H9 (cell line): ENCODE data around the gene FN1. TPM values are rescaled to one million over a fixed set of nuclear protein-coding genes. Genes with fewer than 3 reads are reported as not detected.

Experiments used
- DNase-seq: peaks from one replicate; pipeline ENCODE4 v3.0.0-alpha.2; 2017
- H2AFZ ChIP-seq: one replicate; pipeline ENCODE4 v1.6.1; 2013; ENCODE audit warnings: mild to moderate bottlenecking, low read length, control low read depth, moderate library complexity
- H2AK5ac ChIP-seq: 2 replicates; pipeline ENCODE4 v1.6.1; 2013; ENCODE audit warnings: low read length, control low read depth, mixed read lengths; ENCODE audit not compliant: insufficient read length
- H2BK120ac ChIP-seq: one replicate; pipeline ENCODE4 v1.6.1; 2013; ENCODE audit warnings: low read depth, mild to moderate bottlenecking, low read length, control low read depth, inconsistent platforms; ENCODE audit not compliant: poor library complexity, severe bottlenecking
- H2BK12ac ChIP-seq: 2 replicates; pipeline ENCODE4 v1.6.1; 2013; ENCODE audit warnings: low read length, control low read depth, mixed read lengths, low read depth; ENCODE audit not compliant: insufficient read length
- H2BK15ac ChIP-seq: 2 replicates; pipeline ENCODE4 v1.6.1; 2013; ENCODE audit warnings: low read depth, low read length, control low read depth
- H2BK20ac ChIP-seq: one replicate; pipeline ENCODE4 v1.6.1; 2013; ENCODE audit warnings: low read depth, mild to moderate bottlenecking, low read length, control low read depth, inconsistent platforms; ENCODE audit not compliant: poor library complexity, severe bottlenecking
- H2BK5ac ChIP-seq: 2 replicates; pipeline ENCODE4 v1.6.1; 2013; ENCODE audit warnings: low read length, control low read depth, mixed read lengths; ENCODE audit not compliant: insufficient read length
- H3K14ac ChIP-seq: 2 replicates; pipeline ENCODE4 v1.6.1; 2013; ENCODE audit warnings: low read length, control low read depth; ENCODE audit not compliant: insufficient read depth
- H3K18ac ChIP-seq: 2 replicates; pipeline ENCODE4 v1.6.1; 2013; ENCODE audit warnings: low read depth, mild to moderate bottlenecking, mixed read lengths, low read length, control low read depth; ENCODE audit not compliant: insufficient read length
- H3K23ac ChIP-seq: 2 replicates; pipeline ENCODE4 v1.6.1; 2013; ENCODE audit warnings: low read length, control low read depth, mixed read lengths, low read depth; ENCODE audit not compliant: insufficient read length
- H3K23me2 ChIP-seq: 2 replicates; pipeline ENCODE4 v1.6.1; 2013; ENCODE audit warnings: low read depth, mild to moderate bottlenecking, mixed read lengths, low read length, control low read depth; ENCODE audit not compliant: insufficient read length, poor library complexity, severe bottlenecking
- H3K27ac ChIP-seq: 2 replicates; pipeline ENCODE4 v1.5.1; 2013; ENCODE audit warnings: low read length, control low read depth, mixed read lengths, low read depth; ENCODE audit not compliant: insufficient read length
- H3K27me3 ChIP-seq: 2 replicates; pipeline ENCODE4 v1.6.1; 2013; ENCODE audit warnings: low read length, control low read depth, inconsistent platforms; ENCODE audit not compliant: insufficient read depth
- H3K4ac ChIP-seq: 2 replicates; pipeline ENCODE4 v1.6.1; 2013; ENCODE audit warnings: low read depth, mild to moderate bottlenecking, control low read depth, inconsistent platforms, low read length, moderate library complexity
- H3K4me1 ChIP-seq: 2 replicates; pipeline ENCODE4 v1.6.1; 2013; ENCODE audit warnings: low read length, control low read depth, inconsistent platforms; ENCODE audit not compliant: insufficient read depth
- H3K4me2 ChIP-seq: 2 replicates; pipeline ENCODE4 v1.6.1; 2013; ENCODE audit warnings: low read length, control low read depth, mixed read lengths; ENCODE audit not compliant: insufficient read length, insufficient read depth
- H3K56ac ChIP-seq: 2 replicates; pipeline ENCODE4 v1.6.1; 2013; ENCODE audit warnings: low read depth, mild to moderate bottlenecking, mixed read lengths, low read length, control low read depth; ENCODE audit not compliant: insufficient read length
- H3K79me1 ChIP-seq: 2 replicates; pipeline ENCODE4 v1.6.1; 2013; ENCODE audit warnings: low read depth, mild to moderate bottlenecking, moderate library complexity, low read length, control low read depth, inconsistent platforms; ENCODE audit not compliant: insufficient read depth, poor library complexity, severe bottlenecking
- H3K79me2 ChIP-seq: 2 replicates; pipeline ENCODE4 v1.6.1; 2013; ENCODE audit warnings: low read length, control low read depth, inconsistent platforms; ENCODE audit not compliant: insufficient read depth
- H3K9ac ChIP-seq: 2 replicates; pipeline ENCODE4 v1.6.1; 2013; ENCODE audit warnings: low read length, control low read depth, mixed read lengths; ENCODE audit not compliant: insufficient read length; ENCODE audit errors: extremely low read depth
- H3K9me3 ChIP-seq: one replicate; pipeline ENCODE4 v1.6.1; 2013; ENCODE audit warnings: low read depth, low read length, inconsistent platforms; ENCODE audit not compliant: control insufficient read depth
- H3T11ph ChIP-seq: one replicate; pipeline ENCODE4 v1.6.1; 2013; ENCODE audit warnings: mild to moderate bottlenecking, low read length, control low read depth, inconsistent platforms
- H4K20me1 ChIP-seq: one replicate; pipeline ENCODE4 v1.6.1; 2013; ENCODE audit not compliant: control insufficient read depth, insufficient read length, insufficient read depth
- H4K5ac ChIP-seq: 2 replicates; pipeline ENCODE4 v1.6.1; 2013; ENCODE audit warnings: low read depth, mild to moderate bottlenecking, mixed read lengths, low read length, control low read depth; ENCODE audit not compliant: insufficient read length
- H4K8ac ChIP-seq: replicated peaks from 2 replicates; pipeline ENCODE4 v1.6.1; 2013; ENCODE audit warnings: low read length, control low read depth, mixed read lengths, low read depth; ENCODE audit not compliant: insufficient read length
- H4K91ac ChIP-seq: 2 replicates; pipeline ENCODE4 v1.6.1; 2013; ENCODE audit warnings: low read depth, mild to moderate bottlenecking, moderate library complexity, mixed read lengths, low read length, control low read depth; ENCODE audit not compliant: insufficient read length
- H3K27ac Mint-ChIP-seq, 3 experiments: 2 replicates in 2 of 3; 3 replicates in 1 of 3; pipeline ENCODE4 v1.8.0; 2020 to 2021; ENCODE audit warnings: mixed read lengths in 3 of 3, mild to moderate bottlenecking in 1 of 3, moderate library complexity in 1 of 3
- H3K27me3 Mint-ChIP-seq: 2 replicates; pipeline ENCODE4 v1.8.0; 2021; ENCODE audit warnings: low read depth, mild to moderate bottlenecking, moderate library complexity, mixed read lengths
- H3K36me3 Mint-ChIP-seq, 3 experiments: 2 replicates in 2 of 3; 3 replicates in 1 of 3; pipeline ENCODE4 v1.8.0; 2020 to 2021; ENCODE audit warnings: low read depth in 3 of 3, mixed read lengths in 3 of 3; ENCODE audit not compliant: insufficient read depth in 1 of 3
- H3K4me1 Mint-ChIP-seq, 2 experiments: 2 replicates each; pipeline ENCODE4 v1.8.0; 2020; ENCODE audit warnings: mixed read lengths in 2 of 2
- H3K4me3 Mint-ChIP-seq, 2 experiments: 2 replicates in 1 of 2; 3 replicates in 1 of 2; pipeline ENCODE4 v1.8.0; 2020 to 2021; ENCODE audit warnings: mild to moderate bottlenecking in 2 of 2, mixed read lengths in 2 of 2, moderate library complexity in 1 of 2
- H3K9me3 Mint-ChIP-seq, 2 experiments: 2 replicates in 1 of 2; 3 replicates in 1 of 2; pipeline ENCODE4 v1.8.0; 2020; ENCODE audit warnings: mild to moderate bottlenecking in 2 of 2, mixed read lengths in 2 of 2, moderate library complexity in 1 of 2
- CTCF ChIP-seq: fragments of 200-600 bp; sonication (generic); conservative IDR thresholded peaks from 3 replicates; pipeline ENCODE4 v1.8.0; 2021; ENCODE audit warnings: antibody characterized with exemption, mild to moderate bottlenecking
- WGBS: extraction: QIAGEN DNeasy Blood & Tissue Kit; methylation state at CpG from one replicate; pipeline ENCODE4 v1.1.7; 2013; ENCODE audit warnings: missing lambda C conversion rate, low lambda C conversion rate, mixed read lengths; ENCODE audit not compliant: insufficient read length; ENCODE audit errors: extremely low coverage; 5-methylcytosine and 5-hydroxymethylcytosine counted together
- total RNA-seq: library from RNA; stranded (reverse); gene quantifications from 2 replicates; pipeline ENCODE4 v1.2.1, GENCODE V29; 2021

The FN1 gene
- total RNA-seq, 1 experiment from 2014 or later = 56.0 TPM

DNA sequence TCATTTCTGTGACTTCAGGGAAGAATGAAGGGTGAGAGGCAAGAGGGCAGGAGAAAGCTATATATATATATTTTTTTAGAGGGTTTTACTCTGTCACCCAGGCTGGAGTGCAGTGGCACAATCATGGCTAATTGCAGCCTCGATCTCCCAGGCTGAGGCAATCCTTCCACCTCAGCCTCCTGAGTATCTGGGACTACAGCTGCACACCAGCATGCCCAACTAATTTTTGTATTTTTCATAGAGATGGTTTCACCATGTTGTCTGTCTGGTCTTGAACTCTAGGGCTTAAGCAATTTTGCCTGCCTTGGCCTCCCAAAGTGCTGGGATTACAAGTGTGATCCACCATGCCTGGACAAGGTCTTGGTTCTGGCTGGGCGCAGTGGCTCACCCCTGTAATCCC lies 120.6 kb downstream of the FN1 start:
- no peak for TF ChIP-seq CTCF
- Histone ChIP-seq H3K27me3 (no peaks in the 10 kb centered on the region), H3K23ac (no peak overlapping the region), H2BK20ac (no peak overlapping the region), H2AK5ac (no peak overlapping the region), H2AFZ (no peak overlapping the region), H3T11ph (no peak overlapping the region), H2BK5ac (no peak overlapping the region), H3K9me3 (no peaks in the 10 kb centered on the region), H4K91ac (no peak overlapping the region), H3K23me2 (peaks cover 12% of the 10 kb centered on the region), H3K56ac (no peak overlapping the region), H2BK15ac (no peak overlapping the region), H3K27ac (no peak overlapping the region), H4K20me1 (no peaks in the 10 kb centered on the region), H3K9ac (no peak overlapping the region), H3K4ac (no peak overlapping the region), H4K8ac (no peak overlapping the region), H4K5ac (no peak overlapping the region), H3K79me1 (no peaks in the 10 kb centered on the region), H3K79me2 (peaks cover 9% of the 10 kb centered on the region; the same call in 1 of the 2 replicates), H2BK120ac (no peak overlapping the region), H3K14ac (no peak overlapping the region), H3K18ac (no peak overlapping the region), H2BK12ac (no peak overlapping the region), H3K4me1 (no peaks in the 10 kb centered on the region), H3K4me2 (no peak overlapping the region)
- no peak for DNase-seq
- H3K27me3 Mint-ChIP-seq = no peaks in the 10 kb centered on the region
- H3K27ac Mint-ChIP-seq = 0 out of 7 replicates have a peak overlapping the region, but pooled peaks of 1 of the 3 experiments have one; percentile 3
- no peaks in the 10 kb centered on the region for H3K9me3 Mint-ChIP-seq
- no peak overlapping the region for H3K4me3 Mint-ChIP-seq
- H3K36me3 Mint-ChIP-seq = peaks cover 42 to 76% (median 64%) of the 10 kb centered on the region in 3 experiments
- no CpG with 5 or more reads among the region's 2 CpGs for WGBS
- peaks cover 16 to 27% of the 10 kb centered on the region in 2 experiments for H3K4me1 Mint-ChIP-seq
